SH-SY5Y (cell line): ENCODE measurements around the gene SLC22A6.

ENCODE experiments used
- GATA2 ChIP-seq: IDR thresholded peaks from 2 replicates; pipeline ENCODE4 v1.6.1; 2011; ENCODE audit warnings: mild to moderate bottlenecking, low read depth, low read length
- GATA3 ChIP-seq: IDR thresholded peaks from 2 replicates; pipeline ENCODE4 v1.6.1; 2011; ENCODE audit warnings: low read depth, mild to moderate bottlenecking, low read length, moderate library complexity

Gene SLC22A6

DNA sequence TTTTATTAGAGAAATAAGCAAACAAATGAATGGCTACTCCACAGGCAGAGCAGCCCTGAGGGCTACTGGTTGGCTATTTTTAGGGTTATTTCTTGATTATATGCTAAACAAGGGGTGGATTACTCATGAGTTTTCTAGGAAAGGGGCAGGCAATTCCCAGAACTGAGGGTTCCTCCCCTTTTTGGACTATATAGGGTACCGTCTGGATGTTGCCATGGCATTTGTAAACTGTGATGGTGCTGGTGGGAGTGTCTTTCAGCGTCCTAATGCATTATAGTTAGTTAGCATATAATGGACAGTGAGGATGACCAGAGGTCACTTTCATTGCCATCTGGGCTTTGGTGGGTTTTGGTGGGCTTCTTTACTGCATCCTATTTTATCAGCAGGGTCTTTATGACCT lies 19.2 kb downstream of the SLC22A6 start:
- no peak for TF ChIP-seq GATA3
- no peak for TF ChIP-seq GATA2

DNA sequence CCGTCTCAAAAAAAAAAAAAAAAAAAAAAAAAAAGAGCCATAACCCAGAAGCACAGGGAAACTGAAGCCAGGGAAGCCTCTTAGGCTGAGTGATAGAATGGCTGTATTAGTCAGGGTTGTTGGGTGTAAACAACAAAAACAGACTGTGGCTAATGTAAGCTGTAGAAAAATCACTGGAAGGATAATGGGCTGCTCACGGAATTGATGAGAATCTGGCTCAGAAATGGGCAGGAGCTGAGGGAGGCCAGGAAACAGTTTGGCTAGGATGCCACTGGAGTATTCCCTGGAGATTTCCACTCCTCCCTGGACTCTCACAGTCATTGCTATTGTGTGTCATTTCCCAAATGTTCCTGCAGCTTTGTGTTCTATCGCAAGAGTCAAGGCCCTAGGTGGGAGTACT lies 22.4 kb downstream of the SLC22A6 start:
- TF ChIP-seq GATA2 (no peak), GATA3 (no peak)

DNA sequence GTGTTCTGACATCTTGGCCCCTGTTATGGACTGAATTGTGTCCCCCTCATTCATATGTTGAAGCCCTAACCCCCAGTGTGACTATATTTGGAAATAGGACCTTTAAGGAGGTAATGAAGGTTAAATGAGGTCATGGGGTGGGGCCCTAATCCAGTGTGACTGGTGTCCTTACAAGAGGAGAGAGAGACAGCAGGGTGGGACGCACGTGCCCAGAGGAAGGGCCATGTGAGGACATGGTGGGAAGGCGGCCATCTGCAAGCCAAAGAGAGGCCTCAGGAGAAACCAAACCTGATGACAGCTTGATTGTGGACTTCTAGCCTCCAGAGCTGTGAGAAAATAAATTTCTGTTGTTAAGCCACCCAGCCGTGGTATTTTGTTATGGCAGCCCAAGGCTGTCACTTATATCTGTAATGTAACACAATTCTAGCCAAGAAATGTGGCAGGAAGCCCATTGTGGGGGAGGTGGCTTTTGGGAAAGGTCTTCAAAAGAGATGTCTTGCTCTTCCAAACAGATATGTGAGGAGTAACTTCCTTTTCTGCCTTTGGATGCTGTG lies 23.7 kb downstream of the SLC22A6 start:
- TF ChIP-seq GATA2 (no peak), GATA3 (no peak)

DNA sequence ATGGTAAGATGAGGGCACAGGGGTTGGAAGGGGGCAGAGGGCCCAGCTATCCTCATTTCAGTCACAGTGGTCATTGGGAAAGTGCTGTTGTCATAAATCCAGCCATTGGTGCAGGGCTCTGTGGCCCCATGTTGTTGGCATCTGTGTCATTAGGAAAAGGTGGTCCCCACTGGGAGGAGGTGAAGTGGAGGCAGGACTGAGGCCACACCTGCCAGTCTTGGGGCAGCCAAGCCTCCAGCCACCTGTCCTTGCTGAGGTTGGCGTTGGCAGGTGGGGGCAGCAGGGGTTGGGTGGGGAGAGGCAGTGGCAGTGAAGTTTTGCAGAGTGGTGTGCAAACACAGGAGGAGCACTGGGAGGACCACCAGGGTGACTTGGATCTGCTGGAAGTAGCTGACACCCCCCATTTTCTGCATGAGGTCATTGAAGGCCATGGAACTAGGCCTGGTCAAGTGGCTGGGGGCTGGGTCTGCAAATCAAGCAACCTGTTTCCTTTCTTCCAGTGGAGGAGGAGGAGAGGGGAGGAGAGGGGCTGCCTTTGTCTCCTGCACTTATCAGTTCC lies 25.3 kb downstream of the SLC22A6 start:
- TF ChIP-seq GATA3 (no peak), GATA2 (no peak)

DNA sequence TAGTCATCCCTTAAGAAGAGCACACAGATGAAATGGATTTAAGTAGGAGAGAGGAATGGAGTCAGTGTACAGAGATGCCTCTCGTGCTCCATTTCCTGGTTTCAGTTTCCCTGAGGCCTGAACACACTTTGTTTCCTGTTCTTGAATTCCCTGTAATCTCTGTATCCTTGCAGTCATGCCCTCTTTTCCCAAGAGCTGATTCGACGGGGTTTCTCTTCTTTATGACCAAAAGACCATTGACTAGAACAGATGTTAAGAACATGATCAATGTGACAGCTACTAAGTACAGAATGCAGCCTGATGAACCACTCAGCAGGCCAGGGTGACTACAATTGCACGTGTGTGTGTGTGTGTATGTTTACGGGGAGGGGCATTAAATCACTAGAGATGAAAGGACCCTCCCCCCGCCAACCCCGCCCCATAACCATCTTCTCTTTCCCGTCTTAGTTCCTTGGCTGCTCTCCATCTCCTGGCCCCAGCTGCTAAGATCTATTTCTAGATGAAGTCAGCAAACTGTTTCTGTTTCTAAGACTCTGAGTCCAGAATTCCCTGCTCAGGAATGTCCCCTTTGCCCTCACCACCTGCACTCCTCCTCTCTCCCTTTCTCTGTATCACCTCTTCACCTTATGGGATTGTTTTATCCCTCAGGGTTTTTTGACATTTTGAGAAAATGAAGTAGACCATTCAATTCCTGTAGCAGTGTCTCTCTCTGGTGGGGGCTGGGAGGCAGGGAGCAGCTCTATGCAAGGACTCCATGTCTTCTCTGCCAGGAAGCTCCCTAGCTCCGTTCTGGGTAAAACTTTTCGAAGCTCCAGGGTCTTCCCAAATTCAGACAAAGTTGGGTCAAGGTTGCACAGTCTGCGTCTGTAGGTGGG lies 26.0 kb downstream of the SLC22A6 start:
- TF ChIP-seq GATA3 (no peak), GATA2 (no peak)

DNA sequence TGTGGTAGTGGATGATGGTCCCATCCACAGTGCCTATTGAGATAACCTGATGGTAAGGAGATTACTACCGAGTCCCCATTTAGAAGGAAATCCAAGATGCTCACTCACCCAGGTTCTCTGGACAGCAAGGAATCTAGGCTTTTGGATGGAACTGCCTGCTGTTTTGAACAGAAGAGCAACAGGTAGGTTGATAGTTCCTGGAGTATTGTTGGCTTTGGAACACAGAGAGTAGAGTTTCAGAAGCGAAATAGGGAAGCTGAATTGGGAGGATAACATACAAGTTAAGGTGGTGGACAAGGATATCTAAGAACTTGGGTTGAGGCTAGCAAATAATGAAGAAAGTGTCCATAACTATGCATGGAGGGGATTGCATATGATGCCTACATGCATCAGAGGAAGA lies 27.6 kb downstream of the SLC22A6 start:
- TF ChIP-seq GATA3: no peak
- no peak for TF ChIP-seq GATA2

DNA sequence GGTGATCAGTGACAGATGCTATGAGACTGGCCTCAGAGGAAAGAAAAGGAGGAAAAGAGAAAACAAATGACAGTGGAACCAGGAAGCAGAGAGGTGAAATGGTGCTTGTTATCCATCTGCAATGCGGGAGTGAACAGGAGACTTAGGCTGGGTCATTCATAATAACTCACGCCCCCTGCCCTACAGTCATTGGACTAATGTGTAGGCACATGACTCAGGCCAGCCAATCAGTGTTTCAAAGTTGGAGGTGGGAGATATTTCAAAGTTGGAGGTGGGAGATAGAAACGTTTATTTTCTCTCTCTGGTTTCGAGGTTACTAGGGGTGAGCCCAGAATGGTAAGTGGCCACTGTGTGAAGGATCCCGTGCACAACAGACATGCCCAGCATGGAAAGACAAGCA lies 30.3 kb downstream of the SLC22A6 start:
- TF ChIP-seq GATA3 (no peak), GATA2 (no peak)

DNA sequence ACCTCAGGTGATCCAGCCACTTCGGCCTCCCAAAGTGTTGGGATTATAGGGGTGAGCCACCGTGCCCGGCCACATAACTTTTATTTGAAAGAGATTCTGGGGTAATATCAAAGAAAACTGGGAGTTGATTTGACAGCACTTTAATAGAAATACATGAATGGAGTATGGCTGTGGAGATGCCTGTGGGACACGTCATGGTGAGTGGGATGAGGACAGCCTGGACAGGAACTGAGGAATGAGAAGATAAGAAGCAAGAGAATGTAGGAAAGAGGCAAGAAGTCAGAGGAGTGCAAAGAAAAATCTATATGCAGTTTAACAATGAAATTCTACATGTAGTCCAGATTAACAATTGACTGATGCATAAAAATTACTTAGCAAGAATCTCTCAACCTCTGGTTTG lies 31.0 kb downstream of the SLC22A6 start:
- TF ChIP-seq GATA2 (no peak), GATA3 (no peak)

DNA sequence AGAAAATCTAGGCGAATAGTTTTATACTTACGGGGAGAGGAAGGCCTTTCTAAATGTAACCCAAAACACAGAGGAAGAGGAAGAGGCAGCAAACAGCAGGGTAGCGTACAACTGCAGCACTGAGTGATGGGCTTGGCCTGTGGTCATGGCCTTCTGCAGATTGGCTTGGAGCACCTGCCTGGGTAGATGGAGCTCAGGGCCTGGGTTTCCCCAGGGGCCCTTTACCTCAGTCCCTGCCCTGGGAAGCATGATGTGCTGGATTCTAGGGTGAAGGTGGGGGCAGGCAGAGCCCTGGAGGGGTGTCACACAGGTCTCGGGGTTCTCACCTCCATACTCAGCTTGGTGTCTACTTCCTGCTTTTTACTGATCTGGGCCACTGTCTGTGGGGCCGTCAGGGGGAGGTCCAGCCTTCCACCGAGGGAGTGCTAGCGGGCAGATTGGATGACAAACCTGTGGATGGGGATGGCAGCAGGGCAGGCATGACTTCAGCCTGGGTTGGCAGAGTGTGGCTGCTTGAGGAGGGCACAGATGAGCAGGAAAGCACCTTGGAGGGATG lies 35.9 kb downstream of the SLC22A6 start:
- no peak for TF ChIP-seq GATA2
- no peak for TF ChIP-seq GATA3

DNA sequence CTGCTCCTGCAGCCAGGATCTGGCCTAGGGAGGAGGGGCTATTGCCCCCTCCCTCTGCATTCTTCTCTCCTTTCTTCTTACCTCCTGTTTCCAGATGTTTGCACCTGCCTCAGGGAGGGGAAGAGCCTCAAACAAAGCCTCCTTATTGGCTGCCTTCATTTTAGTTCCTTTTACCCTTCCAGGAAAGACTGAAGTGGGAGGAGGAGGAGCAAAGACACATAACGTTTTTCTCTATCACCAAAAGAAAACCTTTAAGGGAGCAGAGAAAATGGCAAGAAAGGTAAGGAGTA lies 50.3 kb downstream of the SLC22A6 start:
- TF ChIP-seq GATA2 (no peak), GATA3 (no peak)

DNA sequence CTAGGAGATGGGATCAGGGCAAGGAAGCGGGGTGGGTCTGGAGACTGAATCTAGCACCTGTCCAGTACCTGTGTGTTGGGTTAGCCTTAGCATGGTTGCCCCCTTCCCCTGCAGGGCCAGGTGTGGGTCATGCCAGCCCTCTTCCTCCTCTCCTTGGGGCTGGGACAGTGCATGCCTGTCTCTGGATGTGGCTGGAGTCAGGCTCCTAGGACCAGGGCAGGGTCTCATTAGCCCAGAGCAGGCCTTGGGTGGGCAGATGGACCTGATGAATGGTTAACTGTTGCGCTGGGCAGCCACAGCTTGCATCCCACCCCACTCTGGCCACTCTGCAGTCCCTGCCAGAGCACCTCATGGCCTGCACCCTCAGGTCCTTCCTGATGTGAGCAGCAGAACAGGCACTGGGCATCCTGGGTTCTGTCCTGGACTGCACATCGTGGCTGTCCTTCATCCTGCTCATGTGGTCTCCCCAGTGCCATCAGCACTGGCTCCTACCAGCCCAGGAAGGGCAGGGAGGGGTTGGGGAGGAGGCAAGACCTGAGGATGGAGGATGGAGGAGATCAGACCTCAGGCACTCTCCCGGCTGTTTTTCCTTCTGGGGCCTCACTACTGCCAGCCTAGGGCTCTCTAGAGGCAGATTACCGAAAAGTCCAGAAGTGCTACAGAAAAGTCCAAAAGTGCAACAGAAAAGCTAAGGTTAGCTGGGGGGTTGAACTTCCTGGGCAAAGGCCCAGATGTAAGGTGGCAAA lies 50.8 kb downstream of the SLC22A6 start:
- TF ChIP-seq GATA2 (no peak), GATA3 (no peak)

DNA sequence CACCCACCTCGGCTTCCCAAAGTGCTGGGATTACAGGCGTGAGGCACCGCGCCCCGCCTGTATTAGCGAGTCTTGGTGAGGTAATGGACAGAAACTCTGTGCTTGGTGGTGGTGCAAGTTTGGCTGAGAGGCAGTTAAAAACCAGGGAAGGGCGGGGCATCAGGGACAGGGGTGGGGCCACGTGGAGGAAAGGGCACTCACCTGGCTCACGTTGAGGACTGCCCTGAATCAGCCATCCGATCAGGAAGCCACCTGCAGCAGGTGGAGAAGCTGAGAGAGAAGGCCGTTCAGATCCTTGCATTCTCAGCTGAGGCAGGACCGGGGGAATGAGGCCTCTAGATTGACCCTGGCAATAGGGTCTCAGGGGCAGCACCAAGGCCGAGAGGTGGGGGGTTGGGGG lies 51.5 kb downstream of the SLC22A6 start:
- TF ChIP-seq GATA3 (no peak), GATA2 (no peak)

DNA sequence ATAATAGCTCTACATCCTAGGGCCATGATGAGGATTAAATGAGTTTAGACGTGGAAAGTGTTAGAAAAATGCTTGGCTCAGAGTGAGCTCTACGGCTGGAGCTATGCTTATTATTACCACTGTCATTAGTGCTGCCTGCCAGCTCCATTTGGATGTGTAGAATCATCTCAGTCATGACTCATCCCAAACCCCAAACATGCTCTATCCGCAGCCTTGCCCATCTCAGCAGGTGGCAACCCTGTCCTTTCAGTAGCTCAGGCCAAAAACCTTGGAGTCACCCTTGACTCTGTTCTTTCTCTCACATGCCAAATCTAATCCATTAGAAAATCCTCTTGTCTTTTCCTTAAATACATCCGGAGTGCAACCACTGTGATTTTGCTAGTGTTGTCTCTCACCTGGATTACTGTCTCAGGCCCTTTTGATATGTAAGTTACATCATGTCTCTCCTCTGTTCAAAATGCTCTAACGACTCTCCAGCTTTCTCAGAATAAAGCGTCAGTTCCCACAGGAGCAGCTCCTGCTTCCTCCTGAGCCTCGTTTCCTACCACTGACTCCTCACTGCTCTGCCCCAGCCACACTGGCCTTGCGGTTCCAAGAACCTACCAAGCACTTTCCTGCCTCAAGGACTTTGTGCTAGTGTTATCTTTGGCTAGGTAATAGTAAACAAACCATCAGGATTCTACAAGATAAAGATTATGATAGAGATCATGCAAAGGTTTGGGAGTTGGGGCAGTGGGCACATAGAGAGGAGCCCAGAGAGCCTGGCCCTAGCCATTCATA lies 53.1 kb downstream of the SLC22A6 start:
- TF ChIP-seq GATA2 (no peak), GATA3 (no peak)

DNA sequence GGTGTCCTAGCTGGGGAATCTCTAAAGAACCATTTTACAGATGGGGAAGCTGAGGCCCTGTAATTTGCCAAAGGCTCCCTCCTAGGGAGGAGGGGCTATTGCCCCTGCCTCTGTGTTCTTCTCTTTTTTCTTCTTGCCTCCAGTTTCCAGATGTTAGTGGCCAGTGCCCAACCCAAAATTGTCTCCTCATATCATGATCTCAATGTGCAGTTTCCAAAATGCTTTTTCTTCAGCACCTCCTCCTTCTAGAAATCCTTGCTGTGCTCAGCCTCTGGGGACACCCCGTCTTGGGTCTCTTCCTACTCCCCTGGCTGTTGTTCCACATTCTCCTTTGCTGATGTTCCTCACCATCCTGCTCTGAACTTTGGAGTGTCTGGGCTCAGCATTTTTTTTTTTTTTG lies 54.1 kb downstream of the SLC22A6 start:
- TF ChIP-seq GATA3 (no peak), GATA2 (no peak)

DNA sequence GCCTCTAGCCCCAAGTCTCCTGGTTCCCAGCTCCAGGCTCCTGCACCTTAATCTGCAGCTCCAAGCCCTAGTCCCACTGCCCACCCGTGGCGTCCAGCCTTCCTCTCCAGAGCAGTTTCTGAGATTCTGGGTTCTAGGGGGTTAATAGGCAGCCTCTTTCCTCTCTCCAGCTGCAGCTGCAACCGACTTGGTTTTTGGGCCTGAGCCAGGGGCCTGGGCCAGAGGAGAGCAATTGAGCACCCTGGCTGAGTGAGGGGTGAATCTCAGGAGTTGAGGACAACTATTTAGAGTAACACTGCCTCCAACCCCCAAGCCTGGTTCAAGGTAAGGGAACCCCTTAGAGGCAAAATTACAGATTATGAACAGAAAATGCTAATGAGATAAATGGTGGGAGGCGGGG lies 54.6 kb downstream of the SLC22A6 start:
- TF ChIP-seq GATA3 (no peak), GATA2 (no peak)
